Progenitor cell of endocrine pancreas (in vitro differentiated cells): Measurements from ENCODE around the gene DLGAP4. TPM values are rescaled to one million over a fixed set of nuclear protein-coding genes. Genes with fewer than 3 reads are reported as not detected.

Experiments
- DNase-seq: peaks from one replicate; pipeline ENCODE4 v3.0.0; 2021; ENCODE audit warnings: low spot score; ENCODE audit not compliant: unreplicated experiment
- H3K27ac Mint-ChIP-seq: 2 replicates; pipeline ENCODE4 v1.8.0; 2021; ENCODE audit warnings: mild to moderate bottlenecking, moderate library complexity, mixed read lengths
- H3K27me3 Mint-ChIP-seq: 2 replicates; pipeline ENCODE4 v1.8.0; 2021; ENCODE audit warnings: mixed read lengths
- H3K36me3 Mint-ChIP-seq: 2 replicates; pipeline ENCODE4 v1.8.0; 2022; ENCODE audit warnings: mixed read lengths; ENCODE audit not compliant: insufficient read depth
- H3K4me1 Mint-ChIP-seq: 2 replicates; pipeline ENCODE4 v1.8.0; 2021; ENCODE audit warnings: low read depth, mixed read lengths
- H3K4me3 Mint-ChIP-seq: 2 replicates; pipeline ENCODE4 v1.8.0; 2021; ENCODE audit warnings: low read depth, mild to moderate bottlenecking, moderate library complexity, mixed read lengths
- H3K9me3 Mint-ChIP-seq: 2 replicates; pipeline ENCODE4 v1.8.0; 2021; ENCODE audit warnings: low read depth, mixed read lengths
- long read RNA-seq: library from polyadenylated mRNA; unstranded; transcript quantifications from one replicate; pipeline ENCODE4 v2.0.0, GENCODE V29; 2020
- total RNA-seq: library from RNA; stranded (reverse); gene quantifications from 2 replicates; pipeline ENCODE4 v1.2.1, GENCODE V29; 2021
- TF ChIP-seq, protein P1 (sequence below): fragments of 200-600 bp; sonication (generic); IDR thresholded peaks from one replicate; pipeline ENCODE4 v1.5.0; 2021; ENCODE audit warnings: antibody characterized with exemption, mild to moderate bottlenecking; ENCODE audit not compliant: unreplicated experiment

Gene DLGAP4, protein sequence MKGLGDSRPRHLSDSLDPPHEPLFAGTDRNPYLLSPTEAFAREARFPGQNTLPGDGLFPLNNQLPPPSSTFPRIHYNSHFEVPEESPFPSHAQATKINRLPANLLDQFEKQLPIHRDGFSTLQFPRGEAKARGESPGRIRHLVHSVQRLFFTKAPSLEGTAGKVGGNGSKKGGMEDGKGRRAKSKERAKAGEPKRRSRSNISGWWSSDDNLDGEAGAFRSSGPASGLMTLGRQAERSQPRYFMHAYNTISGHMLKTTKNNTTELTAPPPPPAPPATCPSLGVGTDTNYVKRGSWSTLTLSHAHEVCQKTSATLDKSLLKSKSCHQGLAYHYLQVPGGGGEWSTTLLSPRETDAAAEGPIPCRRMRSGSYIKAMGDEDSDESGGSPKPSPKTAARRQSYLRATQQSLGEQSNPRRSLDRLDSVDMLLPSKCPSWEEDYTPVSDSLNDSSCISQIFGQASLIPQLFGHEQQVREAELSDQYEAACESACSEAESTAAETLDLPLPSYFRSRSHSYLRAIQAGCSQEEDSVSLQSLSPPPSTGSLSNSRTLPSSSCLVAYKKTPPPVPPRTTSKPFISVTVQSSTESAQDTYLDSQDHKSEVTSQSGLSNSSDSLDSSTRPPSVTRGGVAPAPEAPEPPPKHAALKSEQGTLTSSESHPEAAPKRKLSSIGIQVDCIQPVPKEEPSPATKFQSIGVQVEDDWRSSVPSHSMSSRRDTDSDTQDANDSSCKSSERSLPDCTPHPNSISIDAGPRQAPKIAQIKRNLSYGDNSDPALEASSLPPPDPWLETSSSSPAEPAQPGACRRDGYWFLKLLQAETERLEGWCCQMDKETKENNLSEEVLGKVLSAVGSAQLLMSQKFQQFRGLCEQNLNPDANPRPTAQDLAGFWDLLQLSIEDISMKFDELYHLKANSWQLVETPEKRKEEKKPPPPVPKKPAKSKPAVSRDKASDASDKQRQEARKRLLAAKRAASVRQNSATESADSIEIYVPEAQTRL
- total RNA-seq = 101 and 109 TPM in 2 replicates
- long read RNA-seq, transcript DLGAP4-206 (7 exons, 3,110 nt) = major isoform, 10 of 16 reads
- long read RNA-seq, partial matches to known transcripts = 0 of 16 reads
- long read RNA-seq, other reads (novel, unspliced or antisense) = 6 of 16 reads

DNA sequence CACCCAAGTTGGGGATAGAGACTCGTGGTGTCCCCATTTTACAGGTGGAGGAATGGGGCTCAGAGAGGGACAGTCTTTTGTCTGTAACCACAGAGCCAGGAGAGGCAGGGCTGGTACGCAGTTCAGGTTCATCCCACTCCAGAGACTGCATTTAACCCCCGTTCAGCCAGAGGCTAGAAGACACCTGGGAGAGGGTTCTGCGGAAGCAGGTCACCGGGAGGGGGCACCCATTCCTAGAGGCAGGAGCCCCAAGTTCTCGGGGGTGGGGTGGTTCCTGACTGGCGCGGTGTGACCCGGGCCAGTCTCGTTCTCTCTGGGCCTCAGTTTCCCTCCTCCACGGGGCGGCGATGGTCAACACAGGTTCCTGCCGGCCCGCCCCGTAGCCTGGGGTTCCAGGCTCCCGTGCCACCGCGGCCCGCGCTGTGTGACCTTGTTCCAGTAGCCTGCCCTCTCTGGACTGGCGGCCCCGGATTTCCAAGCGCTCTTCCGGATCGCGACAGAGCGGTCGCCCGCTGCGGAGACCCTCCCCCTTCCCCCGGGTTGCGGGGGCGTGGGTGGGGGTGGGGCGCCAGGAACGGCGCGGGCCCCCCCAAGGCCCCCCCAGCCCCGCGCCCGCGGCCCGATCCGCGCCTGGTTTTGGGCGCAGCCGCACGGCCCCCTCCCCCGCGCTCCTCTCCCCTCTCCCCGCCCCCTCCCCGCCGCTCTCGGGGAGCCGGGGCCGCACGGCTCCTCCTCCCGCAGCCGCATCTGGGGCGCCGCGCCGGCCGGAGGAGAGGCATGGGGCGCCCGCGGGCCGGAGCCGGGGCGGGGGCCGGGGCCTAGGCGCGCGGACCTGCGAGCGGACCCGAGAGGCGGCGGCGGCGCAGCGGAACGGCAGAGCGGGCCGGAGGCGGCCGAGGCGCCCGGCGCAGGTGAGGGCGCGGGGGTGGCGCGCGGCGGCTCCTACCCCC lies at the start of gene DLGAP4:
Gene DLGAP4 (plus strand): TSS at position 738 of the 950 bp plus-strand sequence. CDS start 125,379 bp downstream, outside the sequence.
- H3K36me3 Mint-ChIP-seq = no peaks in the 10 kb centered on the region
- DNase-seq = no peak
- peak within 1 kb of the TSS; percentile 70 for H3K4me3 Mint-ChIP-seq
- TF ChIP-seq, protein P1, sequence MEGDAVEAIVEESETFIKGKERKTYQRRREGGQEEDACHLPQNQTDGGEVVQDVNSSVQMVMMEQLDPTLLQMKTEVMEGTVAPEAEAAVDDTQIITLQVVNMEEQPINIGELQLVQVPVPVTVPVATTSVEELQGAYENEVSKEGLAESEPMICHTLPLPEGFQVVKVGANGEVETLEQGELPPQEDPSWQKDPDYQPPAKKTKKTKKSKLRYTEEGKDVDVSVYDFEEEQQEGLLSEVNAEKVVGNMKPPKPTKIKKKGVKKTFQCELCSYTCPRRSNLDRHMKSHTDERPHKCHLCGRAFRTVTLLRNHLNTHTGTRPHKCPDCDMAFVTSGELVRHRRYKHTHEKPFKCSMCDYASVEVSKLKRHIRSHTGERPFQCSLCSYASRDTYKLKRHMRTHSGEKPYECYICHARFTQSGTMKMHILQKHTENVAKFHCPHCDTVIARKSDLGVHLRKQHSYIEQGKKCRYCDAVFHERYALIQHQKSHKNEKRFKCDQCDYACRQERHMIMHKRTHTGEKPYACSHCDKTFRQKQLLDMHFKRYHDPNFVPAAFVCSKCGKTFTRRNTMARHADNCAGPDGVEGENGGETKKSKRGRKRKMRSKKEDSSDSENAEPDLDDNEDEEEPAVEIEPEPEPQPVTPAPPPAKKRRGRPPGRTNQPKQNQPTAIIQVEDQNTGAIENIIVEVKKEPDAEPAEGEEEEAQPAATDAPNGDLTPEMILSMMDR = no peak
- H3K4me1 Mint-ChIP-seq = peaks cover 2% of the 10 kb centered on the region
- H3K27me3 Mint-ChIP-seq = peaks cover 82% of the 10 kb centered on the region
- H3K27ac Mint-ChIP-seq = no peak within 1 kb of the TSS
- H3K9me3 Mint-ChIP-seq = no peaks in the 10 kb centered on the region

DNA sequence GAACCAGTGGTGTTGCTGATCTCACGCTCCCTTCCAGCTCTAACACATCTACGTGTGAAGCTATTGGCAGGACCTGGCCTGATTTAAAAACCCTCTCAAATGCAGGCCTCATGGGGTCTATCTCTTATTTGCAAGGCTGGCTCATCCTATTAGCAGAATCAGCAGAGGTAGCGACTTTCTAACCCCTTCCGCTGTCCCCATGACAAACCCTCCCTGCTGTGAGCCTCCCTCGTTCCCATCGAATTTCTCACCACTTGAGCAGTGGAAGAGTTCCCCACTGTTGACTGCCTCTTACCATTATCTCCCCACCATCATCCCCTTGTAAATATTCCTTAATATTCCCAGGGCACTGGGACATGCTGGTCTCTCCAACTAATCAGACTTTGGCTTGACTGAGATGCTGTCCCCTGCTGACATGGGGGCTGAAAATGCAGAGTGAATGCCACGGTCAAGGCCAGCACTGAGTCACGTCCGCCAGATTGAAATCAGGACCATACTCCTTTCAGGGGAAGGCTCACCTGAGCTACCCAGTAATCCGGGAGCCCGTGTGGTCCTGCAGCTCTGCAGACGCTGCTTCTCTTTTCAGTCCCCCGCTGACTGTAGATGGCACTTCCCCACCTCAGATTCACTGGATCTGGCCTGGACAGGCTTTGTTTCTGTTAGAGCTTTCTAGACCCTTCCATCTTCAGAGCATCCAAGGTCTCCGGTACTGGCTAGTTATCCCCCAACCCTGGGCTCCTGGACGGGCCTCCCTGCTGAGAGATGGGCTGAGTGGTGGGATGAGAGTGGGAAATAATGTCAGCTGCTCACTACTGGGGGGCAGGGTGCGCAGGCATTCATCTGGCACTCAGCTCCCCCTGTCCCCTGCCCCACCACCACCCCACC lies 46.7 kb upstream of the DLGAP4 start:
- Mint-ChIP-seq H3K4me3 (no peak overlapping the region), H3K9me3 (no peaks in the 10 kb centered on the region), H3K4me1 (no peaks in the 10 kb centered on the region), H3K27me3 (peaks cover 15% of the 10 kb centered on the region), H3K36me3 (peaks cover 3% of the 10 kb centered on the region), H3K27ac (no peak overlapping the region)
- DNase-seq = no peak
- TF ChIP-seq, protein P1 = no peak

DNA sequence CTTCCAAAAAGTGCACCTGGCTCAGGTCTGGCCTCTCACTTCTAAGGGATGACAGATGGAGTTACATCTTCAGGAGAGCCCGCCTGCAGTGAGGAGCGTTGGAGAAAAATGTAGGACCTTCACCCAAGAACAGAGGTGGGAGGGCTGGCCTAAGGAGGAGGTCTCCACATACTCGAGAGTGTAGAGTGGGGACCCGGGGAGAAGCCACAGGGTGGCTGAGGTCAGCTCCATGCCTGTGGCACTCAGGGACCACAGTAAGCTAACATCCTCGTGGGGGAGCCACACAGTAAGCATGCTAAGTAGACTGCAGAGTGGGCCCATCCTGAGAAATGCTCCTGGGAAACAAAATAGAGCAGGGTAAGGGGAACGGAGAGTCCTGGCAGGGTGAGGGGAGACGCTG lies 45.8 kb upstream of the DLGAP4 start:
- Mint-ChIP-seq H3K9me3 (no peaks in the 10 kb centered on the region), H3K27me3 (peaks cover 15% of the 10 kb centered on the region), H3K4me1 (no peaks in the 10 kb centered on the region), H3K4me3 (no peak overlapping the region), H3K27ac (no peak overlapping the region), H3K36me3 (peaks cover 3% of the 10 kb centered on the region)
- TF ChIP-seq, protein P1 = no peak
- no peak for DNase-seq

DNA sequence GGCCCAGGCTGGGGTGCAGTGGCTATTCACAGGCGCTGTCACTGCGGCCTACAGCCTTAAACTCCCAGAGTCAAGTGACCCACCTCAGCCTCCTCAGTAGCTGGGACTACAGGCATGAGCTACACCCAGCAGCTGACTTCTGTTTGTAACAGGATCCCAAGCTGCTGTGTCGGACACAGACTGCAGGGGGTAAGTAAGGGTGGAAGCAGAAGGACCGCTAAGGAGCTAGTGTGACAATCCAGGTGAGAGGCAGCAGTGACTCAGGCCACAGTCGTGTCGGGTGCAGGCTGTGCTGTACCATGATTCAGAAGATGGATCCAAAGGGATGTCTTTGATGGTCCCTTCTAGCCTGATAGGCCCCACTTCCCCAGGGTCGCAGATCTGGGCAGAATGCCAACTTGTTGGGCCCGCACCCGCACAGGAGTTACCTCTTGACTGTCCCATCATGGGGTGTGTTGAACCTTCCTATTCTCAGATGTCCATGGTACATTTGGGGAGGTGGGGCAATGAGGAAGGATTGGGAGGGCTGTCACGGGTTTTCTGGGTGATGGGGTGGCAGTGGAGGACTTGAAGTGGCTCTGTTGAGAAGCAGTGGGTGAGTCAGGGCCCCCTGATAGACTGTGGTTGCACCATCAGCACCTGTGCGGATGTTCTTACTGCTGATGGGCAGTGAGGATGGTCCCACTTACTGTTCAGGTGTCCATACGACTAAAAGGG lies 44.6 kb upstream of the DLGAP4 start:
- Mint-ChIP-seq H3K4me1 (no peaks in the 10 kb centered on the region), H3K27ac (no peak overlapping the region), H3K9me3 (no peaks in the 10 kb centered on the region), H3K27me3 (peaks cover 15% of the 10 kb centered on the region), H3K36me3 (no peaks in the 10 kb centered on the region), H3K4me3 (no peak overlapping the region)
- DNase-seq = no peak
- TF ChIP-seq, protein P1 = no peak
